HepG2 (cell line): ENCODE data around the gene CPLANE2. TPM values are rescaled to one million over a fixed set of nuclear protein-coding genes. Genes with fewer than 3 reads are reported as not detected.

Experiments used
- AGO2 ChIP-seq: fragments of 200-400 bp; formaldehyde crosslinking; optimal IDR thresholded peaks from 2 replicates; pipeline ENCODE3; 2017; ENCODE audit warnings: mild to moderate bottlenecking, low read depth, low read length, moderate library complexity
- IKZF1 ChIP-seq: fragments of 450-650 bp; IDR thresholded peaks from 2 replicates; pipeline ENCODE4 v1.7.1; 2016
- KAT2B ChIP-seq: fragments of 150-350 bp; IDR thresholded peaks from 2 replicates; pipeline ENCODE4 v1.6.1; 2014; ENCODE audit warnings: low read depth, low read length, borderline replicate concordance
- KDM2A ChIP-seq: sonication (generic); formaldehyde crosslinking; IDR thresholded peaks from 2 replicates; pipeline ENCODE4 v1.4.0; 2020; ENCODE audit warnings: low read depth, missing genetic modification reagents, borderline replicate concordance
- NFRKB ChIP-seq: fragments of 450-650 bp; IDR thresholded peaks from 2 replicates; pipeline ENCODE4 v1.6.1; 2017
- SETDB1 ChIP-seq: sonication (generic); formaldehyde crosslinking; IDR thresholded peaks from 2 replicates; pipeline ENCODE4 v1.5.1; 2020; ENCODE audit warnings: missing genetic modification reagents, mild to moderate bottlenecking, borderline replicate concordance
- SIX4 ChIP-seq: sonication (generic); formaldehyde crosslinking; IDR thresholded peaks from 2 replicates; pipeline ENCODE4 v1.4.0; 2020; ENCODE audit warnings: missing genetic modification reagents
- SMYD3 ChIP-seq: sonication (generic); formaldehyde crosslinking; IDR thresholded peaks from 2 replicates; pipeline ENCODE4 v1.8.1; 2023; ENCODE audit warnings: mild to moderate bottlenecking, missing genetic modification reagents
- SRSF1 ChIP-seq: fragments of 200-400 bp; formaldehyde crosslinking; optimal IDR thresholded peaks from 2 replicates; pipeline ENCODE3; 2017; ENCODE audit warnings: mild to moderate bottlenecking, low read depth, low read length, moderate library complexity
- SRSF9 ChIP-seq: fragments of 200-400 bp; formaldehyde crosslinking; IDR thresholded peaks from 2 replicates; pipeline ENCODE4 v1.6.1; 2018; ENCODE audit warnings: borderline replicate concordance, mild to moderate bottlenecking, low read depth, low read length; ENCODE audit not compliant: insufficient read depth, poor library complexity, severe bottlenecking
- TBX2 ChIP-seq: sonication (generic); formaldehyde crosslinking; IDR thresholded peaks from 2 replicates; pipeline ENCODE4 v1.5.0; 2020; ENCODE audit warnings: missing genetic modification reagents, mild to moderate bottlenecking, borderline replicate concordance
- TEAD2 ChIP-seq: sonication (generic); formaldehyde crosslinking; IDR thresholded peaks from 2 replicates; pipeline ENCODE4 v1.9.0; 2021; ENCODE audit warnings: missing genetic modification reagents
- ZNF12 ChIP-seq: sonication (generic); formaldehyde crosslinking; IDR thresholded peaks from 2 replicates; pipeline ENCODE4 v1.5.0; 2020; ENCODE audit warnings: missing genetic modification reagents
- ZNF138 ChIP-seq: sonication (generic); formaldehyde crosslinking; IDR thresholded peaks from 2 replicates; pipeline ENCODE4 v1.5.0; 2020; ENCODE audit warnings: mild to moderate bottlenecking, low read depth, missing genetic modification reagents
- ZNF292 ChIP-seq: sonication (generic); formaldehyde crosslinking; IDR thresholded peaks from 2 replicates; pipeline ENCODE4 v1.8.1; 2022; ENCODE audit warnings: mild to moderate bottlenecking, low read depth, missing genetic modification reagents, borderline replicate concordance
- ZNF329 ChIP-seq: sonication (generic); formaldehyde crosslinking; IDR thresholded peaks from 2 replicates; pipeline ENCODE4 v1.9.0; 2021; ENCODE audit warnings: low read depth, mild to moderate bottlenecking, missing genetic modification reagents
- ZSCAN12 ChIP-seq: sonication (generic); formaldehyde crosslinking; IDR thresholded peaks from 2 replicates; pipeline ENCODE4 v1.9.0; 2021; ENCODE audit warnings: mild to moderate bottlenecking, missing genetic modification reagents
- ZSCAN31 ChIP-seq: sonication (generic); formaldehyde crosslinking; IDR thresholded peaks from 2 replicates; pipeline ENCODE4 v1.5.0; 2020; ENCODE audit warnings: low read depth, mild to moderate bottlenecking, missing genetic modification reagents
- polyA plus RNA-seq, 8 experiments: library from polyadenylated mRNA; depleted of rRNA in 3 of 8; stranded (reverse) in 7 of 8; unstranded in 1 of 8; fragments of >200 nt; fragmentation: Illumina TruSeq in 4 of 8; extraction: Trizol in 4 of 8; gene quantifications; 2 replicates each; pipeline versions ENCODE4 v1.2.1 to v1.2.3, GENCODE V29; 2011 to 2016; ENCODE audit warnings: low read depth in 4 of 8, missing spikeins in 1 of 8, mixed read lengths in 1 of 8; ENCODE audit not compliant: insufficient read depth in 1 of 8
- total RNA-seq, 5 experiments: library from RNA; depleted of rRNA; stranded (reverse); fragments of >200 nt; fragmentation: Illumina TruSeq; extraction: Trizol; gene quantifications; 2 replicates each; pipeline ENCODE4 v1.2.3, GENCODE V29; 2016; ENCODE audit warnings: low read depth in 1 of 5
- TF ChIP-seq, protein P1 (sequence below): sonication (generic); formaldehyde crosslinking; IDR thresholded peaks from 2 replicates; pipeline ENCODE4 v1.8.1; 2023; ENCODE audit warnings: mild to moderate bottlenecking, moderate library complexity, missing genetic modification reagents
- TF ChIP-seq, protein P2 (sequence below): sonication (generic); formaldehyde crosslinking; IDR thresholded peaks from 2 replicates; pipeline ENCODE4 v1.4.0; 2020; ENCODE audit warnings: low read depth, mild to moderate bottlenecking, missing genetic modification reagents
- TF ChIP-seq, protein P3 (sequence below): sonication (generic); formaldehyde crosslinking; IDR thresholded peaks from 2 replicates; pipeline ENCODE4 v1.4.0; 2020; ENCODE audit warnings: mild to moderate bottlenecking, missing genetic modification reagents
- TF ChIP-seq, protein P4 (sequence below): fragments of 450-650 bp; IDR thresholded peaks from 2 replicates; pipeline ENCODE4 v1.6.1; 2017

The CPLANE2 gene
- total and polyA plus RNA-seq, 2 of the 13 experiments (the other 11 are each of a cell fraction or from before 2014, with no cell fraction given) = 0.29 to 1.6 TPM

DNA sequence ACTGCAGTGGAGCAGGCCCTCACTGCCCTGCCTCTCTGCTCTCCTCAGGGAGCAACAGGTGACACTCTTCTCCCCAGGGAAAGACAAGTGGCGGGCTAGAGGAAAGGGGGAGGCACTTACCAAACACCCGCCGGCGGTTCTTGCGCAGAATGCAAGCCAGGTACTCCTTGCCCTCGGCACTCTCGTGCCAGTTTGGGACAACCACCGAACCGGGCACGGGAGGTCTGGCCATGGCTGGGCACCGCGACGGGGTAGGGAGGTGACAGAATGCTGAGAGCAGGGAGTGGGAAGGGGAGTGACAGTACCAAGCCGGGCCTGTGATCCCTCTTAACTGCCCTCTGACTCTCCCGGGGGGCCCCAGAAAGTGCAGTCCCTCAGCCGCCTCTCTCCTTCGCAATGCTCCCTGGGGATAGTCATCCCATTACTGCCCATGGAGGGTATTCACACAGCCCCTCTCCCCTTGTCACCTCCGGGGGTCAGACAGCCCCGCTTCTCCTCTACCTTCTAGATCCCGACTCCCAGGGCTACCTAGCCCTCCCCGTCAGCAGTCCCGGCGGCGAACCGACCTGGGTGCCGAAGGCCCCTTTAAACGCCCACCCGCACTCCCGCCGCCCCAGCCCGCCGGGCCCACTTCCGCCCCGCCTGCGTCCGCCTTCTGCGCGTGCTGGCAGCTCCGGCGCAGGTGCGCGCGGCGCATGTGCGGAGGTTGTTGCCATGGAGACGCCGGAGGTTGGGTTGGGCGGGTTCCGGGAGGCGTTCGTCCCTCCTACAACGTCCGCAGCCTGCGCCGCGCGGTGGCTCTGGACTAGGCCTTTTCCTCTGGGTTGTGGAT lies at the start of gene CPLANE2 (continued):
- TF ChIP-seq IKZF1 = no peak
- no peak for TF ChIP-seq ZSCAN31
- TF ChIP-seq ZNF292 (CRISPR knock-in tag) = 0 out of 2 replicates have a peak, but pooled peaks have one; percentile 27
- TF ChIP-seq ZNF138 (CRISPR knock-in tag) = no peak
- no peak for TF ChIP-seq KAT2B
- TF ChIP-seq SMYD3 (CRISPR knock-in tag) = no peak
- TF ChIP-seq AGO2 = no peak
- TF ChIP-seq SRSF9 = no peak
- no peak for TF ChIP-seq SRSF1
- no peak for TF ChIP-seq SETDB1 (CRISPR knock-in tag)
- TF ChIP-seq, protein P1, sequence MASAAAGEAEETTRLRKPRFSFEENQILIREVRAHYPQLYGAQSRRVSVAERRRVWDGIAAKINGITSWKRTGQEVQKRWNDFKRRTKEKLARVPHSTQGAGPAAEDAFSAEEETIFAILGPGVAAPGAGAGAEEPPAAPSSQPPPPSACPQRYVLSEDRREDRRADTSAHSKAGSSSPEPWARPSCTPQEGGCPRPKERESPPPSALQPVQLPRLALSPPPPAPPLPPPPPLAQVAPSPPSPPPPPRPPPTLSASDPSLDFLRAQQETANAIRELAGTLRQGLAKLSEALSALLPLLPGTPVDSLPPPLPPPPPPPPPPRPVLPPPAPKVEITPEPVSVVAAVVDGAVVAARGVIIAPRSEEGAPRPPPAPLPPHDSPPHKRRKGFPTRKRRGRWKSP (CRISPR knock-in tag) = peak; percentile 69; the same call in 1 of the 2 replicates
- peak; percentile 27; the same call in 1 of the 2 replicates for TF ChIP-seq ZSCAN12 (CRISPR knock-in tag)
- TF ChIP-seq TBX2 (CRISPR knock-in tag) = peak; percentile 51
- TF ChIP-seq, protein P2, sequence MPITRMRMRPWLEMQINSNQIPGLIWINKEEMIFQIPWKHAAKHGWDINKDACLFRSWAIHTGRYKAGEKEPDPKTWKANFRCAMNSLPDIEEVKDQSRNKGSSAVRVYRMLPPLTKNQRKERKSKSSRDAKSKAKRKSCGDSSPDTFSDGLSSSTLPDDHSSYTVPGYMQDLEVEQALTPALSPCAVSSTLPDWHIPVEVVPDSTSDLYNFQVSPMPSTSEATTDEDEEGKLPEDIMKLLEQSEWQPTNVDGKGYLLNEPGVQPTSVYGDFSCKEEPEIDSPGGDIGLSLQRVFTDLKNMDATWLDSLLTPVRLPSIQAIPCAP (CRISPR knock-in tag) = no peak
- TF ChIP-seq NFRKB = no peak
- TF ChIP-seq, protein P3, sequence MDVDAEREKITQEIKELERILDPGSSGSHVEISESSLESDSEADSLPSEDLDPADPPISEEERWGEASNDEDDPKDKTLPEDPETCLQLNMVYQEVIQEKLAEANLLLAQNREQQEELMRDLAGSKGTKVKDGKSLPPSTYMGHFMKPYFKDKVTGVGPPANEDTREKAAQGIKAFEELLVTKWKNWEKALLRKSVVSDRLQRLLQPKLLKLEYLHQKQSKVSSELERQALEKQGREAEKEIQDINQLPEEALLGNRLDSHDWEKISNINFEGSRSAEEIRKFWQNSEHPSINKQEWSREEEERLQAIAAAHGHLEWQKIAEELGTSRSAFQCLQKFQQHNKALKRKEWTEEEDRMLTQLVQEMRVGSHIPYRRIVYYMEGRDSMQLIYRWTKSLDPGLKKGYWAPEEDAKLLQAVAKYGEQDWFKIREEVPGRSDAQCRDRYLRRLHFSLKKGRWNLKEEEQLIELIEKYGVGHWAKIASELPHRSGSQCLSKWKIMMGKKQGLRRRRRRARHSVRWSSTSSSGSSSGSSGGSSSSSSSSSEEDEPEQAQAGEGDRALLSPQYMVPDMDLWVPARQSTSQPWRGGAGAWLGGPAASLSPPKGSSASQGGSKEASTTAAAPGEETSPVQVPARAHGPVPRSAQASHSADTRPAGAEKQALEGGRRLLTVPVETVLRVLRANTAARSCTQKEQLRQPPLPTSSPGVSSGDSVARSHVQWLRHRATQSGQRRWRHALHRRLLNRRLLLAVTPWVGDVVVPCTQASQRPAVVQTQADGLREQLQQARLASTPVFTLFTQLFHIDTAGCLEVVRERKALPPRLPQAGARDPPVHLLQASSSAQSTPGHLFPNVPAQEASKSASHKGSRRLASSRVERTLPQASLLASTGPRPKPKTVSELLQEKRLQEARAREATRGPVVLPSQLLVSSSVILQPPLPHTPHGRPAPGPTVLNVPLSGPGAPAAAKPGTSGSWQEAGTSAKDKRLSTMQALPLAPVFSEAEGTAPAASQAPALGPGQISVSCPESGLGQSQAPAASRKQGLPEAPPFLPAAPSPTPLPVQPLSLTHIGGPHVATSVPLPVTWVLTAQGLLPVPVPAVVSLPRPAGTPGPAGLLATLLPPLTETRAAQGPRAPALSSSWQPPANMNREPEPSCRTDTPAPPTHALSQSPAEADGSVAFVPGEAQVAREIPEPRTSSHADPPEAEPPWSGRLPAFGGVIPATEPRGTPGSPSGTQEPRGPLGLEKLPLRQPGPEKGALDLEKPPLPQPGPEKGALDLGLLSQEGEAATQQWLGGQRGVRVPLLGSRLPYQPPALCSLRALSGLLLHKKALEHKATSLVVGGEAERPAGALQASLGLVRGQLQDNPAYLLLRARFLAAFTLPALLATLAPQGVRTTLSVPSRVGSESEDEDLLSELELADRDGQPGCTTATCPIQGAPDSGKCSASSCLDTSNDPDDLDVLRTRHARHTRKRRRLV (CRISPR knock-in tag) = no peak
- TF ChIP-seq SIX4 (CRISPR knock-in tag) = peak; percentile 16; the same call in 1 of the 2 replicates
- TF ChIP-seq TEAD2 (CRISPR knock-in tag) = no peak
- no peak for TF ChIP-seq ZNF329 (CRISPR knock-in tag)
- TF ChIP-seq ZNF12 (CRISPR knock-in tag) = no peak
- TF ChIP-seq KDM2A = peak; percentile 26; the same call in 1 of the 2 replicates
- TF ChIP-seq, protein P4, sequence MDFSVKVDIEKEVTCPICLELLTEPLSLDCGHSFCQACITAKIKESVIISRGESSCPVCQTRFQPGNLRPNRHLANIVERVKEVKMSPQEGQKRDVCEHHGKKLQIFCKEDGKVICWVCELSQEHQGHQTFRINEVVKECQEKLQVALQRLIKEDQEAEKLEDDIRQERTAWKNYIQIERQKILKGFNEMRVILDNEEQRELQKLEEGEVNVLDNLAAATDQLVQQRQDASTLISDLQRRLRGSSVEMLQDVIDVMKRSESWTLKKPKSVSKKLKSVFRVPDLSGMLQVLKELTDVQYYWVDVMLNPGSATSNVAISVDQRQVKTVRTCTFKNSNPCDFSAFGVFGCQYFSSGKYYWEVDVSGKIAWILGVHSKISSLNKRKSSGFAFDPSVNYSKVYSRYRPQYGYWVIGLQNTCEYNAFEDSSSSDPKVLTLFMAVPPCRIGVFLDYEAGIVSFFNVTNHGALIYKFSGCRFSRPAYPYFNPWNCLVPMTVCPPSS = no peak
